Measurements from ENCODE around the gene PON2. TPM values are rescaled to one million over a fixed set of nuclear protein-coding genes. Genes with fewer than 3 reads are reported as not detected.

The PON2 gene
- total RNA-seq, 1 donor: 52.5 TPM

DNA sequence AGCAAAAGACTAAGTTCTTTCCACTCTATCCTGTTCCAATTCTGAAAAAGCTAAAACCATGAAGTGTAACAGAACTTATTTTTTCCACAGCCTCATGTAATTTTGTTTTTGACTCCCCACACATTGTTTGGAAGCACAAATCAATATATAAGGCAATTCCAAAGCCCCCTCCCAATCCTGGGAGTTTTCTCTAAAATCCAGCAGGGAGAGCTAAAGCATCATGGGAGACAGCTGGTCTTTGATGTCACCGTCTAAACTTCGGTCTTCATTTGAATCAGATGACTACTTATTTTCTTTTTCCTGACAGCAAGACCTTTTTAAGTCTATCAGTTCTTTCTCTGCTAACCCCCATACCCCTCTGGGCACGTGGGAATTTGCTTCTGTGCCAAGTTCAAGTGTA lies 77.2 kb downstream of the PON2 start:
- peak; percentile 5 for DNase-seq (ENCODE audit: low read depth)
- H3K4me3 ChIP-seq (ENCODE audit: low read depth, low read length): no peak overlapping the region
- TF ChIP-seq, protein P1, sequence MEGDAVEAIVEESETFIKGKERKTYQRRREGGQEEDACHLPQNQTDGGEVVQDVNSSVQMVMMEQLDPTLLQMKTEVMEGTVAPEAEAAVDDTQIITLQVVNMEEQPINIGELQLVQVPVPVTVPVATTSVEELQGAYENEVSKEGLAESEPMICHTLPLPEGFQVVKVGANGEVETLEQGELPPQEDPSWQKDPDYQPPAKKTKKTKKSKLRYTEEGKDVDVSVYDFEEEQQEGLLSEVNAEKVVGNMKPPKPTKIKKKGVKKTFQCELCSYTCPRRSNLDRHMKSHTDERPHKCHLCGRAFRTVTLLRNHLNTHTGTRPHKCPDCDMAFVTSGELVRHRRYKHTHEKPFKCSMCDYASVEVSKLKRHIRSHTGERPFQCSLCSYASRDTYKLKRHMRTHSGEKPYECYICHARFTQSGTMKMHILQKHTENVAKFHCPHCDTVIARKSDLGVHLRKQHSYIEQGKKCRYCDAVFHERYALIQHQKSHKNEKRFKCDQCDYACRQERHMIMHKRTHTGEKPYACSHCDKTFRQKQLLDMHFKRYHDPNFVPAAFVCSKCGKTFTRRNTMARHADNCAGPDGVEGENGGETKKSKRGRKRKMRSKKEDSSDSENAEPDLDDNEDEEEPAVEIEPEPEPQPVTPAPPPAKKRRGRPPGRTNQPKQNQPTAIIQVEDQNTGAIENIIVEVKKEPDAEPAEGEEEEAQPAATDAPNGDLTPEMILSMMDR (IDR thresholded peaks at IDR 0.05; ENCODE audit: insufficient read depth, low read length): no peak

Other genes with a start within 250 kb of the PON2 start
- gene PON1, start 110.5 kb downstream of the PON2 start, total RNA-seq (ENCODE audit: low replicate concordance): not detected in 2 replicates
- 0.82 TPM in 1 of 2 replicates, not detected in the other for gene PON3, start 38.7 kb downstream of the PON2 start, total RNA-seq (ENCODE audit: low replicate concordance)
- not detected in 2 replicates for gene ASB4, start 50.9 kb upstream of the PON2 start, total RNA-seq (ENCODE audit: low replicate concordance)
- gene PDK4, start 161.5 kb upstream of the PON2 start, total RNA-seq (ENCODE audit: low replicate concordance): 0.72 and 4.5 TPM in 2 replicates